Medulla oblongata (tissue), 1 donor: ENCODE data around the gene COMMD9.
A peak's percentile ranks its signal among the peaks of the same experiment; 100 is the strongest.

ENCODE experiments used
- DNase-seq: peaks from one replicate; pipeline ENCODE4 v3.0.0-alpha.2; 2015; ENCODE audit errors: extremely low spot score

COMMD9 gene

GRCh38 chr11:36257351-36257750 lies 31.9 kb downstream of the COMMD9 start:
- no peak for DNase-seq

GRCh38 chr11:36254713-36255112 lies 34.5 kb downstream of the COMMD9 start:
- no peak for DNase-seq

GRCh38 chr11:36253238-36253637 lies 36.0 kb downstream of the COMMD9 start:
- peak; percentile 61 for DNase-seq

- DNase-seq: peak; percentile 66
Observed at GRCh38 chr11:36251823-36252222, 37.4 kb downstream of the COMMD9 start.

- no peak for DNase-seq
Observed at GRCh38 chr11:36249246-36249645, 40.0 kb downstream of the COMMD9 start.

- no peak for DNase-seq
Observed at GRCh38 chr11:36248436-36248835, 40.8 kb downstream of the COMMD9 start.

- DNase-seq: no peak
Observed at GRCh38 chr11:36247493-36247892, 41.7 kb downstream of the COMMD9 start.

- peak; percentile 30 for DNase-seq
Observed at GRCh38 chr11:36243641-36244040, 45.6 kb downstream of the COMMD9 start.

GRCh38 chr11:36241497-36241896 lies 47.7 kb downstream of the COMMD9 start:
- no peak for DNase-seq

- no peak for DNase-seq
Observed at GRCh38 chr11:36240801-36241200, 48.4 kb downstream of the COMMD9 start.

GRCh38 chr11:36240173-36240572 lies 49.1 kb downstream of the COMMD9 start:
- DNase-seq: no peak

GRCh38 chr11:36239636-36240035 lies 49.6 kb downstream of the COMMD9 start:
- peak; percentile 58 for DNase-seq

- DNase-seq: no peak
Observed at GRCh38 chr11:36238881-36239280, 50.3 kb downstream of the COMMD9 start.

GRCh38 chr11:36238036-36238631 lies 51.1 kb downstream of the COMMD9 start:
- DNase-seq: no peak

- no peak for DNase-seq
Observed at GRCh38 chr11:36237391-36237790, 51.8 kb downstream of the COMMD9 start.

- DNase-seq: no peak
Observed at GRCh38 chr11:36235750-36236149, 53.5 kb downstream of the COMMD9 start.

- no peak for DNase-seq
Observed at GRCh38 chr11:36234825-36235224, 54.4 kb downstream of the COMMD9 start.

- DNase-seq: no peak
Observed at GRCh38 chr11:36233204-36233603, 56.0 kb downstream of the COMMD9 start.

GRCh38 chr11:36230779-36231699 lies 58.2 kb downstream of the COMMD9 start:
- DNase-seq: peak; percentile 34

GRCh38 chr11:36229091-36229705 lies 60.0 kb downstream of the COMMD9 start:
- DNase-seq: no peak

GRCh38 chr11:36228689-36229088 lies 60.5 kb downstream of the COMMD9 start:
- DNase-seq: no peak

- DNase-seq: no peak
Observed at GRCh38 chr11:36227044-36227443, 62.2 kb downstream of the COMMD9 start.
